ENCODE results near the gene TMEM175.

The TMEM175 gene

DNA sequence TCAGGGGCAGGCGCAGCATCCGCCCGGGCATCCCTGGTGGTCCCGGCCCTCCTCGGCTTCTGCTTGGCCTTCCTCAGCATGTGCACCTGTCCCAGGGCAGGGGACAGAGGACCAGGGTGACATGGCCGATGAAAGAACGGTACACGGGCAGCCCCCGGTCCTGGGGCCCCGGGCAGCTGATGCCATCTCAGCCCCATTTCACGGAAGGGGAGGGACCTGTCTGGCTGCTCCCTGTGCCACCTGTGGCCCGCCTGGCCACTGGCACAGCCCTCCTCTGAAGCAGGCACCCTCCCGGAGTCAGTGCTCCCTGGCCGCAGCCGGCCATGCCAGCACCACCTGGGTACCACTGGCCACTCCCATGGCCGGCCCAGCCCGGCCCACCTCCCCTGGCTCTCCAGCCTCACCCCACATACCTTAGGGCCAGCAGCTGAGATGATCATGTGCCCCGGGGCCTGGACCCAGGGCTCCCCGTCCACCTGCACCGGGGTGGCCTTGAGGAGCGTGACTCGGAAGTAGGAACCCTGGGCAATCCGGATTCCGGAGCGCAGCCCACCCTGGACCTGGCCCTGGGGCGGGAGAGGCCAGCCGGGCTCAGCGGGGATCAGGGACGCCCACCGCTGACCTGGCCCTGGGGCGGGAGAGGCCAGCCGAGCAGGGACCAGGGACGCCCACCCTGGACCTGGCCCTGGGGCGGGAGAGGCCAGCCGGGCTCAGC, 28.5 kb downstream of the TMEM175 start:
- no peak for FAIRE-seq

GRCh38 chr4:961351-962230, 29.3 kb downstream of the TMEM175 start:
- no peak for FAIRE-seq

GRCh38 chr4:962231-963208, 30.3 kb downstream of the TMEM175 start:
- FAIRE-seq, result no peak

GRCh38 chr4:963276-964225, 31.3 kb downstream of the TMEM175 start:
- FAIRE-seq, result no peak

DNA sequence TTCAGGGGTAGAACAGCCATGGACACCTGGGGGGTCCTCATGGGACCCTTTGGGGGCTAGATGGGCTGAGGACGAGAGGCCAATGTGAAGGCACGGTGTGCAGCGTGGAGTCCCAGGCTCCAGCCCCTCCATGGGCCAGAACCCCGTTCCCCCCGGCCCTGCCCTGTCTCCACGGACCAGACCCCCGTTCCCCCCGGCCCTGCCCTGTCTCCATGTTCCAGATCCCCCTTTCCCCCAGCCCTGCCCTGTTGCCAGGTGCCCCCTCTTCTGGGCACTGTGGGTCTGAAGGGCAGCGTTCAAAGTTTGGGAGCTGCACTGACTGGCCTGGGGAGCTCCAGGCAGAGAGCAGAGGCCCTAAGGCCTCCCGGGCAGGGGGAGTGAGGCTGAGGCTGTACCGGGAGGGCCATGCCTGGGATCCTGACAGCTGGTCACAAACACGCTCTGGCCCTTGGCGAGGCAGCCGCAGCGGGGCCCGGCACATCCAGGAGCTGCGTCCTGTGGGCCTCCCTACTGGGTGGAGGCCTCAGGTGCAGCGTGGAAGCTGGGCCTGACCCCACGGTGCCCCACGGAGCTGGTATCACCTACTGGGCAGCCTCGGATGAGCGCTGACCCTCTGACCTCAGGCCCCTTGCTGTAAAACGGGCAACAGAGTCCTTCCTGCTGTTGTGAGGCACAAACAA, 32.2 kb downstream of the TMEM175 start:
- FAIRE-seq, result no peak

DNA sequence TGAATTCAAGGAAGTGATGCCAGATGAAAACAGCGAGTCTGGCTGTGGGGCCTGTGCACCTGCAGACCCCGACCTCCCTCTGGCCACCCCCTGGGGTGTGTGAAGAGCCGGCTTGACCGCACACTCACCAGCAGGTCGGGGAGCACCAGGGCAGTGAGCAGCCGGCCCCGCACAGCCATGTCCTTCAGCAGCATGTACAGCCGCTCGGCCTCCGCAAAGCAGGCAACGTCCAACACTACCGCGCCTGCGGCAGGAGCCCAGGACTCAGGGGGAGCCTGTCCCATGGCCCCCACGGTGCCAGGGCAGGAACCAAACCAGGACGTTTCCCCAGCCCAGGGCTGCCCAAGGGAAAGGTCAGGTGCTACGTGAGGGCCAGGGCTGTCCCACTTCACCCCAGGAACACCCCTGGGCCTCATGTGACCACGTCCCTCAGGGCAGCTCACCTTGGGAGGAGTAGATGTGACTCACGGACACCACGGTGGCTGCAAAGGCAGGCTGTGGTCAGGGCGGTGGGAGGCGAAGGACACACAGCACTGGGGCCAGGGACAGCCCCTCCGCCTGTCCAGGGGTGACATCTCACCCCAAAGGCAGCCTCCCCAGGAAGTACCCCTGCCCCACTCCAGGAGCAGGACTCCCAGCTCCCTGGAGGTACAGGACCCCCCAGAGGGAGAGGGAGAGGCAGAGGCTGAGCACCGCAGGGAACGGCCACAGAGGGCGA, 32.9 kb downstream of the TMEM175 start:
- FAIRE-seq, result no peak

GRCh38 chr4:965766-966134, 33.5 kb downstream of the TMEM175 start:
- no peak for FAIRE-seq

DNA sequence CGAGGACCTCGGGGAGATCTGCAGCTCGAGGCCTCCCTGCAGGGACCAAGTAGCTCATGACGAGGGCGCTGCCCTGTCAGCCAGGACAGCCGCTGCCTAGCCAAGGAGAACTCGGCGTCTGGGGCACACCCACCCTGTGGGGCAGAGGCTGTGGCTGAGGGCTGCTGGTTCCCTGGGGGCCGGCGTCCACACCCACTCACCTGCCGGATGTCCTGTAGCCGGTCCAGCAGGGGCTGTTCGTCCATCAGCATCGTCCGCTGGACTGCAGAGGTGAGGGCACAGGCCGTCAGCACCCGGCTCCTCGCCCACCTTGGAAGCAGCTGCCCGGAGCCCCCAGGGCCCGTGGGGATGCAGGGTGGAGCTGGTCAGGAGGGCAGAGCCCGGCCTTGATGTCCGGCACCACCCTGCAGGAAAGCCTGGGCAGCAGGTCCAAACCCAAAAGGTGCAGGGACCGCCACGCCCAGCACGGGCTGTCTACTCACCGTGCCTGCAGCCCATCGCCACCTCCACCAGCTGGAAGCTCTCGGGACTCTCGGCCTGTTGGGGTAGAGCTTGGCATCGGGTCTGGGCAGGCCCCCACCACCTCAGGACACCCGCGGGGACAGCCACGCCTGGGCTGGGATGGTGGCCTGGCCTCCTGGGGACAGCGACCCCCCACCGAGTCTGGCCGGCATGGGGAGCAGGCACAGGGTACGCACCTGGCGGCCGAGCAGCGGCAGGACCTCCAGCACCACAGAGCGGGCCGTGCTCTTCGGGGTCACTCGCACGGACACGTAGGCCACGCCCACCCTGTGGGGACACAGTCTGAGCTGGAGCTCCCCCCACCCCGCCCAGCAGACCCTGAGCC, 34.2 kb downstream of the TMEM175 start:
- no peak for FAIRE-seq

DNA sequence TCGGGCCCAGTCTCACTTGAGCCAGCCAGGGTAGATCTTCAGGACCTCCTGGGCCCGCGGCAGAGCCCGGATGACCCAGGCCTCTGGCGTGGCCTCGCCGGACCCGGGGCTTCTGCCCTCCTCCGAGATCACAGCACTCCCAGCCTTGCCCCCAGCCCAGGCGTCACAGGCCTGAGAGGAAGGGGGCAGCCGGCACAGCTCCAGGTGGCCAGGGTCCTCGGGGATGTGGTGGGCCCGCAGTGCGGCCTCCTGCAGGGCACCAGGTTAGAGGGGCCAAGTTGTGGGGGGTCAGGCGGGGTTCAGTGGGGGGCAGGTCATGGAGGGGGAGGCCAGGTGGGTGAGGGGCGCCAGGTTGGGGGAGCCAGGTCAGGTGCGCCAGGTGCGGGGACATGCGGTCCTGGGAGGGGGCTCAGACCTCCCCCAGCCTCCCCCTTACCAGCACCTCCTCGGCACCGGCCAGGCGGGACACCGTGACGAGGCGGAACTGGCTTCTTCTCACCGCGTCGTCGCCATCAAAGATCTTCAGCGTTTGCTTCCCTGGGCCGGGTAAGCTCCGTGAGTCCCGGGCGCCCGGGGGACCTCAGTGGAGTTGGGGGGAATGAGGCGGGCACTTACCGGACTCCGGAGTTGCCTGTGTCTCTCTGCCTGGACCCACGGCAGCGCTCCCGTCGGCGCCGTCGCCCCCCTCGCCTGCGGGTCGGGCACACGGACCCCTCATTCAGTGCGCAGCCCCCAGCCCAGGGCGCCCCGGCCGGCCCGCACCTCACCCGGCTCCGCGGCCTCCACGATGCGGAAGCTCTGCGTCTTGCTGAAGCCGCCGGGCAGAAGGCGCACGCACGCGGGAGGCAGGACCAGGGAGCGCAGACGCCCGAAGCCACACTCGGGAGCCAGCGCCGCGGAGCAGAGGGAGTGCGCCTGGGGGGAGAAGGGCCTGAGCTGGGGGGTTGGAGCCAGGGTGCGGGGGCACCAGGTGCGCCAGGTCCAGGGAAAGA, 35.1 kb downstream of the TMEM175 start:
- FAIRE-seq, result no peak

GRCh38 chr4:968221-968620, 36.0 kb downstream of the TMEM175 start:
- FAIRE-seq, result no peak

- no peak for FAIRE-seq
These were observed 36.5 kb downstream of the TMEM175 start for GRCh38 chr4:968621-969394.

GRCh38 chr4:970046-970745, 37.9 kb downstream of the TMEM175 start:
- no peak for FAIRE-seq

GRCh38 chr4:970854-971520, 38.7 kb downstream of the TMEM175 start:
- FAIRE-seq, result no peak

DNA sequence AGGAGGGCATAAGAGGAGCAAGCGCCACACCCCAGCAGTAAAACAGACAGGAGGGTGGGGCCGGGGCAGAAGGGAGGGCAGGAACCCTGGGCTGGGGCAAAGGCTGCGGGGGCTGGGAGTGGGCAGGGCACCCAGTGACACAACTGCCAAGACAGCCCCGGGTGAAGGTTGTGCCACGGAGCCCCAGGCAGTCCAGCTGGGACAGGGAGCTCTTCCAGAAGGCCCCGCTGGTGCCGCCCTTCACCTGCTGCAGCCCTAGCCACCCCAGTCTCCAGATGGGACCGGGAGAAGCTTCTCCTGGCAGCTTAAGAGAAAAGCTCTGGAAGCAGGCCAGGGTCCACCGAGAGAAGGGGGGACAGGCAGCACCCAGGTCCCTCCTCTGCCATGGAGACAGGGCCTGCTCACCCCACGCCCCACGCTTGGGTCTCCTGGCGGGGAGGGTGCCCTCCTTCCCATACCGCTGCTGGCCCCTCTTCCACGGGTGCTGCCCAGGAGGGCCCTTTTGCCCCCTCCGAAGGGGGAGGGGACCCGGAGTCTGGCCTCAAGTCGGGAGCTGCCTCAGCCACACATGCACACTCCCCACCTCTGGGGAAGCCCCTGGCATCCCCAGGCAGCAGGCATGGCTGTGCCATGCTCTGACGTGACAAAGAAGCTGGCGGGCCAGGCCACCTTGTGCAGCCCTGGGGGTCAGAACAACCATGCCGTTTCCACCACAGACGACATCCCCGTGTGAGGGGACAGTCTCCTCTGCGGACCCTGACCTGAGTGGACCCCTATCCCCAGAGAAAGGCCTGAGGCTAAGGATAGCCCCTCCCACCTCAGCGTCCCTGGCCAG, 39.6 kb downstream of the TMEM175 start:
- FAIRE-seq, result no peak

Measured in G401.6 (cell line).